ENCODE measurements around the gene TADA2B.

The TADA2B gene

DNA sequence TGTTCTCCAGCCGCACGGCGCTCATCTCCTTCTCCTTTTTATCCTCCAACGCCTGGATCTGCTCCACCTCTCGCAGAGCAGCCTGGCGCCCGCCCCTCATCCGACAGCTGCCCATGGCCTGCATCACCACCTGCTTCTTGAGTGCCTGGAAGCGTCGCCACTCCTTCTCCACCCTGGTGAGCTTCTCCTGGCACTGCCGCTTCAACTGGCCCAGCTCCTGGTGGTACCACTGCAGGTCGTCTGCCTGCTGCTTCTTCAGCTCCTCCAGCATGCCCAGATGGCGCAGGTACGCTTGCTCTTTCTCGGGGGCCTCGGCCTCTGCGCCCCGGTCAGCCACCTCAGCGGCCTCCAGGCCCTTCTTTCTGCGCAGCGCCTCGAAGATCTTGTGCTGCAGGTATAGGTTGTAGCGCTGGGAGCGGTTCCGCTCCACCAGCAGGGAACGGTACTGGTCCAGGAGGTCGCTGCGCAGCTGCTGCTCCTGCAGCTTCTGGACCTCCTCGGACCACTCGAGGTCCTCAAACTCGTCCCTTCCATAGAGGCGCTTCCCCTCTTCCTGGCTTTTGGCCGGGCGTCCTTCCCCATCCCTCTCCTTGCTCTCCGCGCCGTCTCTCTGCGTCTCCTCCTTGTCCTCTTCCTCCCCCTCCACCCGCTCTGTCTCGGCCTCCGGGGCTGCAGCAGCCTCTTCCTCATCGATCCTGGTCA is 1.2 kb upstream of the TADA2B start:
- peak in 1 of 2 donors; percentile 33 for DNase-seq

DNA sequence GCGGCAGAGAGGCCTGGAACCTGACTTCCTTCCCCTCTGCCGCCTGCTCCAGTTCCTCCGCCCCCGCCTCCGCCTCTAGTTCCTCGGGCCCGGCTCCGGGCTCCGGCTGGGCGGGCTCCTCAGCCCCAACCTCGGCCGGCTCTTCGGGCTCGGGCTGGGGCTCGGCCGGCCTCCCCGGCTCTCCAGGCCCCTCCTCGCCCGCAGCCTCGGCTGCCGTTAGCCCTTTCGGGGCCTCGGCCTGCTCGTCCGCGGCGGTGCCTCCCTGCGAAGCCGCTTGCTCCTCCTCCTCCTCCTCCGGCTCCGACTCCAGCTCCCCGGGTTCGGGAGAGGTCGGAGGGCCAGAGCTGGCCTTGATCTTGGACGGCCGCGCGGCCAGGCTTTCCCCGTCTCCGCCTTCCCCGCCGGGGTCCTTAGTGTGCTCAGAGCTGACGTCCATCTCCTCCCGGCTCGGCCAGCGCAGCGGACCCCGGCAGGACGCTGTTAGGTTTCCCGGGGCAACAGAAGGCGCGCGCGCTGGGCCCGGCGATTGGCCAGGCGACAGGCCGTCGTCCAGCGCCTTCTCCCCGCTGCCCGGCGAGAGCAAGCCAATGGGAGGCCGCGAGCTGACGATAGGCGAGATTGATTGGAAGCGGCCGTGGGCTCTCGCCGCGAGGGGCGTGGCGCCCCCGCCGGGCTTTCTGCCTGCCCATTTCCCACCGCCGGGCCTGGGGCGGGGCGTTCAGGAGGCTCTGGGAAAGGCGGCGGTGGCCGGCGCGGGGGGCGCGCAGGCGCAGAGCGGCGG is 479 bp upstream of the TADA2B start:
- DNase-seq, result peak; percentile 98

DNA sequence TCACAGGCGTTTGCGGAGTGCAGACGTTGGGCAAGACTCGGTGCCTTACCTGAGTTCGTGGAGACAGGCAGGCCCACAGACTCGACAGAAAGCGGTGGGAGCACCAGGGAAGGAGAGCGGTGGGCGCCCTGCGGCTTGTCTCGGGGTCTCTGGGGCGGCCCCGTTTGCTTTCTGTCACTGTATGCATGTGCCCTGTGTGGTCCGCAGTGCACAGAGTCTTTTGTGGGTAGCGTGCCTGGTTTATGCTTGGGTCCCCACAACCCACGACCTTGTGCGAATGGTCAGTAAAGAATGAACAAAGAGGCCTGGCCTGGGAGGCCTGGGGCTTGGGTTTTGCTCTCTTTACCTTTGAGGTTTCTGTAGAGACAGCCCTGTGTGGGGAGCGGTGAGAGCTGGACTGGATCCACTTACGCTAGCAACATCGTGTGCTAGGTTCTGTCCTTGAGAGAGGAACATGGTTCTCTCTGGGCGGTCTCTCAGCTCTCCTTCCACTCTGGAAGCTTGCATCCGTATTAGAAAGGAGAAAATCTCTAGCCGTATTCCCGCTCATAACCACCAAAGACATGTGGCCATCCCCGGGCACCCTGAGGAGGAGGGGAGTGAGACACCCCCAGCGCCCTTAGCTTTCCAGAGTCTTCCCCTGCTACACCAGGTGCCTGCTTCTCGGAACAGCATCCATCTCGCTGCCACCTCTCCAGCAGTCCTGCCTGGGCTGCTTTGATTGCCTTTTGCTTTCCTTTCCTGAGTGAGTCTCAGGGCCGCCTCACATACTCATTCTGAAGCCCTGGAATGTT is 1.2 kb downstream of the TADA2B start:
- DNase-seq, result no peak

DNA sequence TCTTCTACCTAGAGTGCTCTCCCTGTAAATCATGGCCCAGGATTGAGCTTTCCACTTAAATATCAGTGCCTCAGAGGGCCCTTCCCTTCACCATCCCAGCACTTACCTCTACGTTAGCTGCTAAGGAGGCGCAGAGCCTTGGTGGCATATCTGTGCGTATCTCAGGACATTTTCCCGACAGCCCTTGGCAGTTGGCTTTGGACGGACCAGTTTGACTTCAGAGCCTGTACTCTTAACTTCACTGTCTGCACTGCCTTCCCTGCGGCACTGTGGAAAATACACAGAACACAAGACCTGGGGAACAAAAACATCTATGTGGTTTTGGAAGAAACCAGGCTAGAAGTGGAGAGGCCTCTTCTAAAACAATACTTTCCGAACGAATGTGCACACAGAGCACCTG is 2.4 kb downstream of the TADA2B start:
- no peak for DNase-seq

DNA sequence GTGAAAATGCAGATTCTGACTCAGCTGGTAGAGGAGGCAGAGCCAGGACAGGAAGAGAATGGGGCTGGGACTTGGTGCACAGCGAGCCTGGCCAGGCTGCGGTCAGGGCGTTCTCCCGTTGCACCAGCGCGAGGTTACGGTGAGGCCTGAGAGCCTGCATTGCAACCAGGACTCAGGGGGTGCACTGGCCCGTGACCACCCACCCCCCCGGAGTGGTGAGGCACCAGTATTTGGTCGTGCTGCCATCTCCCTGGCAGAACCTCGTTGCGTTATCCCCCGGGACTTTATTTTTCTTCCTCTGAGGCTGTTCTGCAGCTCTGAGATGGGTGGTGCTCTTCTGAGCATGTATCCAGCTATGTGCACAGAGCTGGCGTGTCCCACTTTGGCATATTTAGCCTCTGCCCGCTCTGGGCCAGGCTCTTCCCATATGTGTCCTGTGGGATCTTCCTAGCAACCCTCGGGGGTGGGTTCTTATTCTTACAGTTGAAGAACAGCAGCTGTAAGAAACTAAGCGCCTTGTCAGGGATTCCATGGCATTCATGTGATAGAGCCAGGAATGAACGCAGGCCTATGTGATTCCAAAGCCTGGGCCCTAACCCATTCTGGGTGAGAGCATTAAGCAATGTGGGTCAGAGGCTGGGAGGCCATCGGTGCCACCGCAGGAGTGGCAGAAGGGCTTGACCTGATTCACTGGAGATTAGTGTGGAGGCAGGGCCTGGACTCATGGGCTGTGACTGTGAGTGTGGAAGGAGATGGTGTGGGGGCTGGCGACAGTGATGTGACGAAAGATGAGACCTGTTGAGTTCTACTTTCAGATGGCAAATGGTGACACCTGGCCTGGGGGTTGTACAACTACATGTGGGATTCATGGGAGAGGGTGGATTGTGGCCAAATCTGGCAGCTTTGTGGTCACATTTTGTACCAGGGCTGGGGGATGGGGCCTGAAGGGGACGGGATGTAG is 3.1 kb downstream of the TADA2B start:
- no peak for DNase-seq

DNA sequence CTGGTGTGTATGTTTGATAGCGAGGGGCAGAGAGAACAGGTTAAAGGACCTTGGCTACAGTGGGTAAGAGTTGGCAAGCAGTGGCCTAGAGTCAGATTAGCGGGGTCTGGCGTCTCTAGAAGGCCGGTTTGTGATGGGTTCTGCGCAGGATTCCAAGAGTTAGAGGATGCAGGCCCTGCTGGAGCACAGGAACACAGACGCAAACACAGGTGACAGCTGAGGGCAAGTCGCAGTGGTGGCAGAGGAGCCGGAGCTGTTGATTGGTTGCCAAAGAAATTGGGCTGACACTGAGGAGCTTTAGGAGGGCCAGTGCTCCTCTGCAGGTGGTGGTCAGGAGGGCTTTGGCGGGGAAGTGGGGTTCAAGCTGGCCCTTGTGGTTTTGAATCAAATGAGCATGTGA is 3.8 kb downstream of the TADA2B start:
- DNase-seq, result no peak

DNA sequence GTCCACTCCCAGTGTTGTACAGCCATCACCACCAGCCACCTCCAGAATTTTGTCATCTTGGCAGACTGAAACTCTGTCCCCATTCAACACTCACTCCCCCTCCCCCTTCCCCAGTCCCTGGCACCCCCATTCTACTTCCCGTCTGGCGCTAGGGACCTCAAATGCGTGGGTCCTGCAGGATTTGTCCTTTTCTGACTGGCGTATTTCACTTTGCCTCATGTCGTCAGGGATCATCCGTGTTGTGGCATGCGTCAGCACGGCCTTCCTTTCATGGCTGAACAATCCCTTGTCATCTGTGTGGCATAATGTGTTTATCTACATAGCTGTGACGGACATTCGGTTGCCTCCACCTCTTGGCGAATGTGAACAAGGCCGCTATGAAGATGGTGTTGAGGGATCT is 5.5 kb downstream of the TADA2B start:
- no peak for DNase-seq

DNA sequence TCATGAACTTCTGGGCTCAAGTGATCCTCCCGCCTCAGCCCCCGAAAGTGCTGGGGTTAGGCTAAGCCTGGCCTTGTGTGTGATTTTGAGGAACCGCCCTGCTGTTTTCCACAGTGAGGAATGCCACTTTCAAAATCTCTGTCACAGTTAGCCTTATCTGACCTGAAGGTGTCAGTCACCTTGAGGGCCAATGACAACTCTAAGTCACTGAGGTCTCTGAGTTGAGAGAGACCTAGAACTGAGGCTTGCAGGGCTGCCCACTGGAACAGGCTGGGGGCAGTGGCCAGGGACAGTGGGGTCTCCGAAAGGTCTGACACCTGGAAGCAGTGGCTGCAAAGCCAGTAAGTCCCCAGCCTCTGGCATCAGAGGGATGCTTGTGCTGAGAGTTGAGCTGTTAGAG is 6.1 kb downstream of the TADA2B start:
- no peak for DNase-seq

DNA sequence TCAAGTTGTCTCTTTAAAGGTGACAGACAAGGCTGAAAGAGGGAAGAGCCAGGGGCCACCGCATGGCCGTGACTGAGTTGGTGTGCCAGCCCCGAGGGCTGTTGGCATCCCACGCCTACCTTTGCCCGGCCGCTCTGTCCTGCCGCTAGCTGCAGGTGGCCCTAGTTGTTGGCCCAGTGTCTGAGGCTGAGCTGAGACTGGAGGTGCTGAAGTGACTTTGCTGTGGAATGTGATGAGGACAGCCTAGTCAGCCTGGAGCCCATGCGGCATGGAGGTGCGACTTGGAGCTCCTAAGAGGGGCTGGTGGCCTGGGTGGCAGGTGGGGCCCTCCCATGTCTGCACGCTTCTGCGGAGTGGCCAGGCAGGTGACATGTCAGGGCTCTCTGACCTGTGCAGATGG is 6.6 kb downstream of the TADA2B start:
- DNase-seq, result no peak

DNA sequence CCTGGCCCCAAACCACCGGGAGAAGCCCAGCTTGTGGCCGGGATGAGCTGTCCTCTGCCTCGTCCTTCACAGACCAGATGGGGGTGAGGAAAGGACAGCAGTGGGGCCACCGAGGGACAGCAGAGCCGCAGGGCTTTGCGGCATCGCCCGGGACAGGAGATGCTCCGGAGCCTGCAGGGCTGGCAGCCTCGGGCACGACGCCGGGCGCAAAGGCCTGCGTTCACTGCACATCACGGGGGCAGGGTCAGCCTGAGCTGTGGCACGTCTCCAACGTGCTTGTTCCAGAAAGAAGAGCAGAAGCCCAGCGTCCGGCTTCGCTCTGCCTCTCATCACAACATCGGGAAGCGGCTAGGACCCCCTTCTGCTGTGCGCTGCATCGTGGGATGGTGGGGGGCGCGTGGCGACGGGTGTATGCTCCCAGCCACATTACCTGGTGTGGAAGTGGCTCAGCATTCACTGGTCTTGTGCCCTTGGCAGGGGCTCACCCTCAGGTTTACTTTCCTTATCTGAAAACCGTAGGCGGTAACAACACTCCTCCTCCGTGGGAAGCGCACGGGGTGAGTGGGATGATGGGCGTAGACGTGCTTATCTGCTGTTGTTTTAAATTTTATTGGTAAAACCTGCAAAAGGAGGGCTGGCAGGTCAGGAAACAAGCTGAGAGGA is 7.4 kb downstream of the TADA2B start:
- no peak for DNase-seq

DNA sequence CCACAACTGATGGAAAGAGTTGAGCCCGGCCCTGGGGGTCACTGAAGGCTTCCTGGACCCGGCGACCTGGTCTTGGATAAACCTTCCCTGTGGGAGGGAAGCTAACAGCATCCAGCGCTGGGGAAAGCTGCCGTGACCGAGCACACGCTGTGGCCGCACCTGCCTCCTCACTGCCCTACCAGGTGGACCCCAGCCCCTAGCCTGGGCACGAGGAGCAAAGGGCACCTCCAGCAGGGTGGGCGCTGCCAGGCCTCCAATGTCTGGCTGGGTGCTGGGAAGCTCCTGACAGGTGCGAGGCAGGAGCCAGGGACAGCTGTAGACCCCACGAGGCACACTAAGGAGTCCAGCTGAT is 7.9 kb downstream of the TADA2B start:
- no peak for DNase-seq

DNA sequence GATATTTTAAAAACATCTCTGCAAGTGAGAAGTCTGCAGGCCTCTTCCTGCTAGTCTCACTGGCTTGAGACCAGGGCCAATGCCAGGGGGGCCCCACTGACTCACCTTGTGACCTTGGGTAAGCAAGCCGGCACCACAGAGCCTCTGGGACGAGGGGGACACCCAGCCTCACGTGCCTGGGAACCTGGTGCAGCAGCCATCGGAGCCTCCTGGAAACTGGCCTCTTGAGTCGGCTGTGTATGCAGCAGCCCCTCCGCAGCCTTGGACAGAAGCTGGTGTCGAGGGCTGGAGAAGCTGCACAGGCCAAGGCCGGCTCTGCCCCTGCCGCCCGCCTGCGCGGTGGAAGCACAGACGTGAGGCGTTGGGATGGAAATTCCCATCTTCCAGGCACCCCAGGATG is 8.7 kb downstream of the TADA2B start:
- DNase-seq, result no peak

DNA sequence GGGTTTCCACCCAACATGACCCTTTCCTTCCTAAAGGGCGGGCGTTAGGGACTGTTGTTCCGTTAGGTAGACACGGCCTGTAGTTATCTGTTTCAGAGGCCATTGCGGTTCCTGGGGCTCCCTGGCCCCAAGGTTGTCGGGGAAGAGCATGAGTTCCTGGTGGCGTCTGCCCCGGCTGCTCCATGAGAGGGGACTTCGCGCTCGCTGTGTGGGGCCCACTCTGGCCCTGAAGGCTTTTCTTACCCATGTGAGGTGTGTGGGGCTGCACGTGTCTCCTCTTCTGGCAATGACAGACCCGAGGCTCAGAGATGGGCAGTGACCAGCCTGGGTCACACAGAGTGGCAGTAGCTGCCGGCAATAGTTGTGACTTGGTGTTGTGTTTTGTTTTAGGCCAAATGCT is 9.1 kb downstream of the TADA2B start:
- DNase-seq, result no peak

DNA sequence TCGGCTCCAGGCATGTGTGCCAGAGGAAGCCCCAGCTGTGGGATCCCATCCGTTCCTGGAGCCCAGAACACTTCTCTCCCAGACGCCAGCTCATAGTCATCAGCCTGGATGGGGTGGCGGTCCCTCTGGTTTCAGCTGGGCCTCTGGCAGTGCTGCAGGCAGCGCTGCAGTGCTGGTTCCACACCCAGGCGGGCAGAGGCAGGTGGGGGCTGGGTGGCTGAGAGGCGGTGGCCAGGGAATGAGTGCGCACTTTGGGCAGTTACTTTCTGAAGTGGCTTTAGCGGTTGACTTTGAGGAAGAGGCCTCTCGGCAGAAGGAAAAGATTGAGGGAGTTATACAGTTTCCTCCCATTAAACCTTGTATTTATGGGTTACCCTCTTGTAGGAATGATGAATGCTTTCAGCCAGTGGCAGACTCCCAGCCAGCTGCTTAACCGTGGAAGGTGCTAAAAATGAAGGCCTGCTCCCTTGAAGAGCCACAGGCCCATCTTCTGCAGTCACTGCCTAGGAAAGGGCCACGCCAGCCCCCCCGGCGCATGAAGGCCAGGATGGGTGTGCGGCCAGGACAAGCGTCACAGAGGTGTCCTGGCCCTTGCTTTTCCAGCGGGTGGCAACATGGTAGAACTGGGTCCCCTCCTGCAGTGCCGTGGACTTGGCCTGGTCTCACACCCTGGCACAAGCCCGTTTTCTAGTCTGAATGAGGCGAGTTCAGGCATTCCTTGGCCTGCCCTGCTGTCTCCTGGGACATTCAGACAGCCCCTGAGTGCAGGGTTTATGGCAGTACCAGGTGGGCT is 9.9 kb downstream of the TADA2B start:
- peak; percentile 51 to 55 for DNase-seq

DNA sequence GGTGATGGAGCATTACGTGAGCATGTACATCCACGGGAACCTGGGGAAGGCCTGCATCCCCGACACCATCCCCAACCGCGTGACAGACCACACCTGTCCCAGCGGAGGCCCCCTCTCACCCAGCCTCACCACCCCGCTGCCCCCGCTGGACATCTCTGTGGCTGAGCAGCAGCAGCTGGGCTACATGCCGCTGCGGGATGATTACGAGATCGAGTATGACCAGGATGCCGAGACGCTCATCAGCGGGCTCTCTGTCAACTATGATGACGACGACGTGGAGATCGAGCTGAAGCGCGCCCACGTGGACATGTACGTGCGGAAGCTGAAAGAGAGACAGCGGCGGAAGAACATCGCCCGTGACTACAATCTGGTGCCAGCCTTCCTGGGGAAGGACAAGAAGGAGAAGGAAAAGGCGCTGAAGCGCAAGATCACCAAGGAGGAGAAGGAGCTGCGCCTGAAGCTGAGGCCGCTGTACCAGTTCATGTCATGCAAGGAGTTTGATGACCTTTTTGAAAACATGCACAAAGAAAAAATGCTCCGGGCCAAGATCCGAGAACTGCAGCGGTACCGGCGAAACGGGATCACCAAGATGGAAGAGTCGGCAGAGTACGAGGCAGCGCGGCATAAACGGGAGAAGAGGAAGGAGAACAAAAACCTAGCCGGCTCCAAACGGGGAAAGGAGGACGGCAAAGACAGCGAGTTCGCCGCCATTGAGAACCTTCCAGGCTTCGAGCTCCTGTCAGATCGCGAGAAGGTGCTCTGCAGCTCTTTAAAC is 11.1 kb downstream of the TADA2B start:
- DNase-seq, result no peak

DNA sequence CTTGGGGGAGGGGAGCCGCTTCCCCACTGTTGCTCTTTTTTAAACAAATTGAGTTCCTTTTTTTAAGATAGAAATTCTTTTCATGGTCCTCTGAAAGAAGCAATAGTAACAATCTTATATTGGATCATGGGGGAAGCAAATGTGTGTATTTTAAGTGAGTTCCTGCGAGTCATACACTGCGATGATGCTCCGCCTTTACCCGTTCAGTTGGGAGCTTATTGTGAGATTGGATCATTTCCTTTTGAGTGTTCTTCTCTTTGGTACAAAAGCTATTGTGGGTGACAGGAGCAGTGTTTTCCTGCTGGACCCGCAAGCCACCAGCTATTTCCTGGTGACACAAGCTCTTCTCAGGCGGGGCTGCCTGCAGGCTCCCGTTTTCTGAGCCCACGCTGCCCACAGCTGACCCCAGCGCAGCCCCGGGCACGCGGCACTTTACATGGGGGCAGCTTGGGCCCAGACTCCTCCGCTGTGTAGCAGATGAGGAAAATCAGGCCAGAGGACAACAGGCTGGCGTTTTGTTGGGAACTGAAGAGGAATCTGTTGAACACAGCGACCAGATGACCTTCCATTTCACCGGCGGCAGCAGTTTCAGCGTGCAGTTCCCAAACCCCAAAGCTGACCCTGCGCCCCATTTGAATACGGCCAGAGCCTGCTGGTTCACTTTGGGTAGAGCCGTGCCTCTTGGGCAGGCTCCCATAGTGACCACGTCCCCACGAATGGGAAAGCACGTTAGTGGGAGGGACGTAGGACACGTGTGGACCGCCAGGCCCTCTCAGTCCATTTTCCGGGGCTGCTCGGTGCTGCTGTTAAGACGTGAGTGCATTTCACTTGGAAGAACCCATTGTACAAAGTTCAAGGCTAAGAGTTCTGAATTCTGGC is 12.2 kb downstream of the TADA2B start:
- no peak for DNase-seq

DNA sequence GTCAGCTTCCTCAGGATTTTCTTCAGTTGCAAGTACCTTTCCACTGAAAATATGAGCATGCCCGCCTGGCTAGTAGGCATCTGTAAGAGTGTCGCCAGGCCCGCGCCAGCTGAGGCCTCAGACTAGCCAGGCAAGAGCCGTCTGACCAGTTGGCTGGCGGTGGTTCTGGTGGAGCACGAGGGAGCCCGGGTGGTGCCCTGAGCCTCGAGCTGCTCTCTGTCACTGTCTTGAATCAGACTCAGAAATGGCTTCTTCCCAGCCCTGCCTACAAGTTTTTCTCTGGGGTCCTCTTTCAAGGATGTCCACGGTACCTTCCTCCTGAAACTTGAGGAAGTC is 12.8 kb downstream of the TADA2B start:
- DNase-seq, result no peak

DNA sequence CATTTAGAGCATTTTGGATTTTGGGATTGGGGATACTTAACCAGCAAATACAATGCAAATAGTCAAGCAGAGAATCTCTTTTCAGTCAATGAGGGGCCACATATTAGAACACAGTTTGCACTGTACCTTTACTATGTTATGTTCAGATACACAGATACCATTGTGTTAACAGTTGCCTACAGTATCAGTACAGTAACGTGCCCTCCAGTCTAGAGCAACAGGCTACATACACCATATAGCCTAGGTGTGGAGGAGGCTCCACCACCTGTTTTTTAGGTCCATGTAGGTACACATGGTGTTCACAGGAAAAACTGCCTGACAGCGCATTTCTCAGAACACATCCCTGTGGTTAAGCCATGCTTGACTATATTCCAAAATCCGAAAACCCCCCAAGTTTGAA is 15.6 kb downstream of the TADA2B start:
- DNase-seq, result no peak

DNA sequence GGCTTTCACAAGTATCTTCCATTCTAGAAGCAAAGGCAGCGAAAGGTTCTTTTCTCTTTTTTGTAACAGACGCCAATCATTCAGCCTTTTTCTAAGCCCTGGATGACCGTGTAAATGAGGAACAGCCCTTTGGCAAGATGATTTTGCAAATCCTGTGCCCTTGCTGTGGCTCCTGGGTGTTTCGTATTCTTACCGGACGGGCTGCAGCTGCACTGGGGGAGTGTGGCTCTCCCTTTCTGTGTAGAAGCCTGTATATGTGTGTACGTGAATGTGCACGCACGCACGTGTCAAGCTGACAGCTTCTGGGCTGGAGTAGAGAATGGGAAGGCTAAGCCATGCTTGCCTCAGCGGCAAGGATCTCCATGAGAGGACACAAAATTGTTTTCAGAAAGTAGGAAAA is 16.5 kb downstream of the TADA2B start:
- peak; percentile 75 to 79 for DNase-seq

All from inflammatory macrophage (primary cell).